ENCODE results near the gene REEP6.
"Not testable (repeated sequence)": the region's sequence is repeated elsewhere in the genome, so short reads cannot be mapped to it uniquely, and the experiment has no call there.

REEP6 gene

DNA sequence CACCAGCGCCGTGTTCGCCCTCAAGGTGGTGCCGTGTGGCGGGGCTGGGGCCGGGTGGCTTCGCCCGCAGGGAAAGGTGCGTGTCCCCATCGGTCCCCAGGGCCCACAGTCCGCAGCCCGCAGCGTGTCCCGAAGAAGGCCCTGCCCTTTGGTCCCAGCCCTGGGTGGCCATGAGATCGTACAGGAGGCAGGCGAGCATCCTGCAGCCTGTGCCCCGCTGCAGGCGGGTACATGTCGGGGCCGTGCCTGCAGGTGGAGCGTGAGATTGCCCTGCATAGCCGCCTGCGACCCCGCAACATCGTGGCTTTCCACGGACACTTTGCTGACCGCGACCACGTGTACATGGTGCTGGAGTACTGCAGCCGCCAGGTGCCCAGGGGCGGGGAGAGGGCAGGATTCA is 34.4 kb downstream of the REEP6 start:
- TF ChIP-seq, protein P1, sequence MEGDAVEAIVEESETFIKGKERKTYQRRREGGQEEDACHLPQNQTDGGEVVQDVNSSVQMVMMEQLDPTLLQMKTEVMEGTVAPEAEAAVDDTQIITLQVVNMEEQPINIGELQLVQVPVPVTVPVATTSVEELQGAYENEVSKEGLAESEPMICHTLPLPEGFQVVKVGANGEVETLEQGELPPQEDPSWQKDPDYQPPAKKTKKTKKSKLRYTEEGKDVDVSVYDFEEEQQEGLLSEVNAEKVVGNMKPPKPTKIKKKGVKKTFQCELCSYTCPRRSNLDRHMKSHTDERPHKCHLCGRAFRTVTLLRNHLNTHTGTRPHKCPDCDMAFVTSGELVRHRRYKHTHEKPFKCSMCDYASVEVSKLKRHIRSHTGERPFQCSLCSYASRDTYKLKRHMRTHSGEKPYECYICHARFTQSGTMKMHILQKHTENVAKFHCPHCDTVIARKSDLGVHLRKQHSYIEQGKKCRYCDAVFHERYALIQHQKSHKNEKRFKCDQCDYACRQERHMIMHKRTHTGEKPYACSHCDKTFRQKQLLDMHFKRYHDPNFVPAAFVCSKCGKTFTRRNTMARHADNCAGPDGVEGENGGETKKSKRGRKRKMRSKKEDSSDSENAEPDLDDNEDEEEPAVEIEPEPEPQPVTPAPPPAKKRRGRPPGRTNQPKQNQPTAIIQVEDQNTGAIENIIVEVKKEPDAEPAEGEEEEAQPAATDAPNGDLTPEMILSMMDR (IDR thresholded peaks at IDR 0.05; ENCODE audit: borderline replicate concordance, insufficient read depth, low read depth, low read length) = no peak
- no peak overlapping the region for H3K4me3 ChIP-seq (ENCODE audit: low read depth, low read length)

DNA sequence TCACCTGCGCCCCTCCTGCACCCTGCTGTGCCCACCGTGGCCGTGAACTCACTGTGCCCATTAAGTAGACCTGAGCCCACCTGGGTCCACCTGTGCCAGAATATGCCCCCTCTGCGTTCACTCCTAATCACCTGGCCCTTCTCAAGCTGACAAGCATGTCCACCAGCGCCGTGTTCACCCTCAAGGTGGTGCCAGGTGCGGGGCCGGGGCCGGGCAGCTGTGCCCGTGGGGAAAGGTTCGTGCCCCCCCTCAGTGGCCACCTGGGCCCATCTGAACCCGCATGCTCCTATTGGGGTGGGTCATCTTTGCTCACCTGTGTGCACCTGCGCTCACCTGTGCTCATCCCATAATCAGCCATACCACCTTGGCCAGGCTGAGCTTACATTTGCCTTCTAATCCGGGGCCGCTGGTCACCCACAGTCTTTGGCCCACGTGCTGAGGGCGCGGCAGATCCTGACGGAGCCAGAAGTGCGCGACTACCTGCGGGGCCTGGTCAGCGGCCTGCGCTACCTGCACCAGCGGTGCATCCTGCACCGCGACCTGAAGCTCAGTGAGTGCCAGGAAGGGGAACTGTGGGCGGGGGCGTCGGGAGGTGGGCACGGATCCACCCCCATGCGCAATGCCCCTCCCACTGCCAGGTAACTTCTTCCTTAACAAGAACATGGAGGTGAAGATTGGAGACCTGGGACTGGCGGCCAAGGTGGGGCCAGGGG is 35.2 kb downstream of the REEP6 start:
- TF ChIP-seq, protein P1 (IDR thresholded peaks at IDR 0.05; ENCODE audit: borderline replicate concordance, insufficient read depth, low read depth, low read length) = no peak
- no peak overlapping the region for H3K4me3 ChIP-seq (ENCODE audit: low read depth, low read length)

DNA sequence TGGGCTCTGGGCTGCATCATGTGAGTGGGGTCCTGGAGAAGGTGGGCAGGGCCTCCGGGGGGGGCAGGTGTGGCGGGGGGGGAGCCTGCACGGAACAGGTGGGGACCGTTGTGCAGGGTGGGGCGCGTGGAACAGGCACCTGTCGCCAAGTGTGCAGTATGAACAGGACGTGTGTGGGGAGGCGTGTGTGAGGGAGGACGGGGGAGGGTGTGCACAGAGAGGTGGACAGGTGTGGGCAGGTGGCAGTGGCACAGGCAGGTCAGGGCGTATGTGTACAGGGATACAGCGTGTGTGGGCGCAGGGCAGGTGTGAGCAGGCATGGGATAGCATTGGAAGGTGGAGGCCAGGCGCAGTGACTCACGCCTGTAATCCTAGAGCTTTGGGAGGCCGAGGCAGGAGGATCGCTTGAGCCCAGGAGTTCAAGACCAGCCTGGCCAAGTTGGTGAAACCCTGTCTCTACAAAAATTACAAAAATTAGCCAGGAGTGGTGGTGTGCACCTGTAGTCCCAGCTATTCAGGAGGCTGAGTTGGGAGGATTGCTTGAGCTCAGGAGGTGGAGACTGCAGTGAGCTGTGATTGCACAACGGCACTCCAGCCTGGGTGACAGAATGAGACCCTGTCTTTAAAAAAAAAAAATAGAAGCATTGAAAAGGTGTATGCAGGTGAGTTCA is 36.1 kb downstream of the REEP6 start:
- H3K4me3 ChIP-seq (ENCODE audit: low read depth, low read length) = no peak overlapping the region
- TF ChIP-seq, protein P1 (IDR thresholded peaks at IDR 0.05; ENCODE audit: borderline replicate concordance, insufficient read depth, low read depth, low read length) = no peak

DNA sequence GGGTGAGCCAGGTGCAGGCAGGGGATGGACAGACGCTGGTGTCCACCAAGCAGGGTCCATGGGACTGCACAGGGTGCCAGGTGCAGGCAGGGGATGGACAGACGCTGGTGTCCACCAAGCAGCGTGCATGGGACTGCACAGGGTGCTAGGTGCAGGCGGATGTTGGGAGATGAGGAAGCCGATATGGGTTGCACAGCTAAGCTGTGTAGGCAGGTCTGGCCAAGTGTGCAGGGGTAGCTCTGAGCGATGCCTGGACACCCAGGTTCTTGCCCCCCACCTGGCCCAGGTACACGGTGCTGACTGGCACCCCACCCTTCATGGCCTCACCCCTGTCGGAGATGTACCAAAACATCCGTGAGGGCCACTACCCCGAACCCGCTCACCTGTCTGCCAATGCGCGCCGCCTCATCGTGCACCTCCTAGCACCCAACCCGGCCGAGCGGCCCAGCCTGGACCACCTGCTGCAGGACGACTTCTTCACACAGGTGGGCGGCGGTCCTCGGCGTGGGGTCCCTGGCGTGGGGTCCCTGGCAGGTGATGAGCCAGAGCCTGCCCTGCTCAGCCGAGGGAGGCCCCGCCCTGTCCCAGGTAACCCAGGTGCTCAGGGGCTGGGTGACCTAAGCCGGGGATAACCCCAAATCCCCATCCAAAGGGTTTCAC is 36.8 kb downstream of the REEP6 start:
- TF ChIP-seq, protein P1 (IDR thresholded peaks at IDR 0.05; ENCODE audit: borderline replicate concordance, insufficient read depth, low read depth, low read length) = no peak
- H3K4me3 ChIP-seq (ENCODE audit: low read depth, low read length) = no peak overlapping the region

DNA sequence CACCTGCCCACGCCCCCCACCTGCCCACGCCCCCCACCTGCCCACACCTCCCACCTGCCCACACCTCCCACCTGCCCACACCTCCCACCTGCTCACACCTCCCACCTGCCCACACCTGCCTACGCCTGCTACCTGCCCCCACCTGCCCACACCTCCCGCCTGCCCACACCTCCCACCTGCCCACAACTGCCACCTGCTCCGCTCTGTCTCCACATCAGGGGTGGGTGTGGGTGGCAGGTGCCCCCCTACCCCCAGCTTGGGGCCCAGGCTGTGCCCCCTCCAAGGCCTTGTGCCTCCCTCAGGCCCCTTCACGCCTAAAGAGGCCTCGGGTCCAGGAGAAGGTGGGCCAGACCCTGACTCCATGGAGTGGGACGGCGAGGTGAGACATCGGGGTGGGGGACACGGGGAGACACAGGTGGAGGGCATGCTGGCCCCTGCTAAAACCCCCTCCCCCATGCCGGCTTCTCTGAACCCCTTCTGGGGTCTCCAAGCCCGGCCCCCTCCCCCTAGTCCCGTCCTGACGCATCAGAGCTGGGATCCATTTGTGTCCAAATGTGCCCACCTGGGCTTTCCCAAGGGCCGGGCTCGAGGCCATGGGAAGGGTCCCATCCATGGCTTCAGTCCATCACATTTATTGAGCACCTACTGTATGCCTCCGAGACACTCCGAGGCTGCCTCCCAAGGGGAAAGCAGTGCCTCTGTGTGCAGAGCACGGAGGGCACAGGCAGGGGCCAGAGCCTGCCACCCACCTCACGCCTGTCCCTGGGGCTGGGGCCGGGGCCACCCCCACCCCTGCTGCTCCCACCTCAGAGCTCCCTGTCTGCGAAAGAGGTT is 37.8 kb downstream of the REEP6 start:
- TF ChIP-seq, protein P1 (IDR thresholded peaks at IDR 0.05; ENCODE audit: borderline replicate concordance, insufficient read depth, low read depth, low read length) = no peak
- H3K4me3 ChIP-seq (ENCODE audit: low read depth, low read length) = no peak overlapping the region

DNA sequence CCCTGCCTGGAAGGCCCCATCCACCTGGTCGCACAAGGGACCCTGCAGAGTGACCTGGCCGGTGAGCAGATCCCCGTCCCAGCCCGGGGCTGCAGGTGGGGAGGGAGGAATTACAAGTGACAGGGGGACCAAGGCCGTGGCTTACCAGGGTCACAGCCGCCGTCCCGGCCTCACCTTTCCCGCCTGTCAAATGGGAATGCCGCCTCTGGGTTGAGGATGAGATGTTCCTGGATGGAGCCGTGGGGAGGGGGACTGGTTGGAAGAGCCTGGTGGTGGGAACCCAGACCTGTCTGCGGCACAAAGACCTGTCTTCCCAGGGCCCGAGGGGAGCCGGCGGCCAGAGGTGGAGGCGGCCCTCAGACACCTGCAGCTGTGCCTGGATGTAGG is 38.4 kb downstream of the REEP6 start:
- TF ChIP-seq, protein P1 (IDR thresholded peaks at IDR 0.05; ENCODE audit: borderline replicate concordance, insufficient read depth, low read depth, low read length) = no peak
- no peak overlapping the region for H3K4me3 ChIP-seq (ENCODE audit: low read depth, low read length)

DNA sequence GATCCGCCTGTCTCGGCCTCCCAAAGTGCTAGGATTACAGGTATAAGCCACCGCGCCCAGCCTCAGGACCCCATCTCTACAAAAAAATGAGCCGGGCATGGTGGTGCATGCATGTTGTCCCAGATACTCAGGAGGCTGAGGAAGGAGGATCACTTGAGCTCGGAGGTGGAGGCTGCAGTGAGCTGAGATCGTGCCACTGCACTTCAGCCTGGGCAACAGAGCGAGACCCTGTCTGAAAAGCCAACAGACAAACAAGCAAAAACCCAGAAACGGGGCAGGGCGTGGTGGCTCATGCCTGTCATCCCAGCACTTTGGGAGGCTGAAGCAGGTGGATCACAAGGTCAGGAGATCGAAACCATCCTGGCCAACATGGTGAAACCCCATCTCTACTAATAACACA is 39.9 kb downstream of the REEP6 start:
- not testable (repeated sequence) for H3K4me3 ChIP-seq (ENCODE audit: low read depth, low read length)
